Ishikawa (cell line): ENCODE measurements around the gene PAM.

Experiments used
- CREB1 ChIP-seq: IDR thresholded peaks from 2 replicates; pipeline ENCODE4 v1.6.1; 2012; ENCODE audit warnings: low read depth
- EGR1 ChIP-seq: IDR thresholded peaks from 2 replicates; pipeline ENCODE4 v1.6.1; 2012
- EP300 ChIP-seq: IDR thresholded peaks from 2 replicates; pipeline ENCODE4 v1.6.1; 2012; ENCODE audit warnings: borderline replicate concordance
- FOXM1 ChIP-seq: IDR thresholded peaks from 2 replicates; pipeline ENCODE4 v1.6.1; 2012; ENCODE audit warnings: low read depth, borderline replicate concordance
- RAD21 ChIP-seq: IDR thresholded peaks from 2 replicates; pipeline ENCODE4 v1.6.1; 2012; ENCODE audit warnings: low read depth
- TF ChIP-seq, protein P1 (sequence below): IDR thresholded peaks from 2 replicates; pipeline ENCODE4 v1.6.1; 2012

DNA sequence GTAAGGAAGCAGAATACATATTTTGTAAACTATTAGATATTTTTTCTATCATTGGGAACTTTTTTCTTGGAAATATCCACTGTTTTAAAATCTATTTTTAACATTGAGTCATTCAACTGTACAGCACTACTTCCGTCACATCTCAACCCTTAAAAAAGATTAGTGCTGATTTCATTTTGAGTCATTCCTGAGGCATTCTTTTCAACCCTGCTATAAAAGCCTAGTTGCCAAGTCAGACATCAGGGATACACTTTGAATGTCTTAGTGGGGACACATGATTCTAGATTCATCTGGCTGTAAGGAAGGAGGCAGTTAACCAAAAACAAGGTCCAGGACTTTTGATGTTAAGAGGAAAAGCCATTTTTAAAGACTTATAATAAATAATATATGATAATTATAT lies 203.9 kb downstream of the PAM start:
- no peak for TF ChIP-seq EP300
- TF ChIP-seq EGR1 = no peak
- TF ChIP-seq FOXM1 = no peak
- TF ChIP-seq, protein P1, sequence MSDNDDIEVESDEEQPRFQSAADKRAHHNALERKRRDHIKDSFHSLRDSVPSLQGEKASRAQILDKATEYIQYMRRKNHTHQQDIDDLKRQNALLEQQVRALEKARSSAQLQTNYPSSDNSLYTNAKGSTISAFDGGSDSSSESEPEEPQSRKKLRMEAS = no peak
- no peak for TF ChIP-seq RAD21
- TF ChIP-seq CREB1 = no peak
